NK-92 (cell line): Measurements from ENCODE around the gene ZNF160.
"Not testable (repeated sequence)": the region's sequence is repeated elsewhere in the genome, so short reads cannot be mapped to it uniquely, and the experiment has no call there.

Source experiments
- DNase-seq: peaks from one replicate; lab custom pipeline; 2025; ENCODE audit not compliant: unreplicated experiment; lab: John Stamatoyannopoulos, UW

Gene ZNF160

GRCh38 chr19:53092723-53093122, 10.5 kb downstream of the ZNF160 start:
- no peak for DNase-seq

GRCh38 chr19:53091413-53092254, 11.6 kb downstream of the ZNF160 start:
- no peak for DNase-seq

GRCh38 chr19:53088091-53088490, 15.1 kb downstream of the ZNF160 start:
- no peak for DNase-seq

GRCh38 chr19:53086949-53087348, 16.3 kb downstream of the ZNF160 start:
- no peak for DNase-seq

- DNase-seq = no peak
Observed at GRCh38 chr19:53085496-53085895, 17.7 kb downstream of the ZNF160 start.

- DNase-seq = no peak
Observed at GRCh38 chr19:53082929-53083328, 20.3 kb downstream of the ZNF160 start.

GRCh38 chr19:53079313-53079924, 23.8 kb downstream of the ZNF160 start:
- DNase-seq = no peak

- DNase-seq = no peak
Observed at GRCh38 chr19:53078668-53079067, 24.6 kb downstream of the ZNF160 start.

GRCh38 chr19:53076984-53077383, 26.2 kb downstream of the ZNF160 start:
- DNase-seq = no peak

GRCh38 chr19:53068834-53069233, 34.4 kb downstream of the ZNF160 start:
- no peak for DNase-seq

GRCh38 chr19:53068199-53068598, 35.0 kb downstream of the ZNF160 start:
- DNase-seq = no peak

- no peak for DNase-seq
Observed at GRCh38 chr19:53057904-53058580, 45.2 kb downstream of the ZNF160 start.

GRCh38 chr19:53055117-53055516, 48.1 kb downstream of the ZNF160 start:
- DNase-seq = no peak

GRCh38 chr19:53047379-53047778, 55.8 kb downstream of the ZNF160 start:
- no peak for DNase-seq

GRCh38 chr19:53045536-53045935, 57.7 kb downstream of the ZNF160 start:
- DNase-seq = no peak

GRCh38 chr19:53041366-53041765, 61.9 kb downstream of the ZNF160 start:
- DNase-seq = no peak

- DNase-seq = no peak
Observed at GRCh38 chr19:53037101-53038097, 65.8 kb downstream of the ZNF160 start.

GRCh38 chr19:53034948-53035675, 68.1 kb downstream of the ZNF160 start:
- no peak for DNase-seq

GRCh38 chr19:53034054-53034453, 69.2 kb downstream of the ZNF160 start:
- no peak for DNase-seq

GRCh38 chr19:53028306-53028705, 74.9 kb downstream of the ZNF160 start:
- DNase-seq = not testable (repeated sequence)
